WTC11 (cell line): Measurements from ENCODE around the gene CEACAM16. TPM values are rescaled to one million over a fixed set of nuclear protein-coding genes. Genes with fewer than 3 reads are reported as not detected.
A peak's percentile ranks its signal among the peaks of the same experiment; 100 is the strongest.

Experiments used
- ATAC-seq: fragments of 200-7000 bp; cut with Tn5 transposase; 2 replicates; pipeline ENCODE4 v1.10.0; 2021; ENCODE audit warnings: mild to moderate bottlenecking, moderate library complexity
- CTCF ChIA-PET: fragments of 300-600 bp; sonication (Branson Sonifier 250); formaldehyde crosslinking; loops from one replicate; lab custom pipeline; 2021; ENCODE audit warnings: antibody characterized with exemption; lab: Charles Lee
- POLR2A ChIA-PET: fragments of 350-600 bp; sonication (Branson Sonifier 250); formaldehyde crosslinking; loops from one replicate; lab custom pipeline; 2021; ENCODE audit warnings: antibody characterized with exemption; lab: Charles Lee
- DNase-seq: peaks from one replicate; pipeline ENCODE4 v3.0.0; 2021; ENCODE audit warnings: low spot score
- H3K27ac Mint-ChIP-seq: 2 replicates; pipeline ENCODE4 v1.8.0; 2021; ENCODE audit warnings: mixed read lengths
- H3K27me3 Mint-ChIP-seq: 2 replicates; pipeline ENCODE4 v1.8.0; 2021; ENCODE audit warnings: low read depth, mild to moderate bottlenecking, moderate library complexity, mixed read lengths
- H3K36me3 Mint-ChIP-seq: 2 replicates; pipeline ENCODE4 v1.8.0; 2021; ENCODE audit warnings: mixed read lengths
- H3K4me1 Mint-ChIP-seq: 2 replicates; pipeline ENCODE4 v1.8.0; 2022; ENCODE audit warnings: mixed read lengths
- H3K4me3 Mint-ChIP-seq: 2 replicates; pipeline ENCODE4 v1.8.0; 2021; ENCODE audit warnings: mild to moderate bottlenecking, moderate library complexity, mixed read lengths
- H3K9me3 Mint-ChIP-seq: 2 replicates; pipeline ENCODE4 v1.8.0; 2021; ENCODE audit warnings: mixed read lengths
- EMX1 ChIP-seq: fragments of 250-450 bp; sonication (Bioruptor Pico); IDR thresholded peaks from 2 replicates; pipeline ENCODE4 v1.8.0; 2021; ENCODE audit warnings: mild to moderate bottlenecking
- FOXK1 ChIP-seq: sonication (generic); formaldehyde crosslinking; IDR thresholded peaks from 2 replicates; pipeline ENCODE4 v1.8.0; 2022; ENCODE audit warnings: mild to moderate bottlenecking, moderate library complexity, missing genetic modification reagents
- FOXP1 ChIP-seq: sonication (generic); formaldehyde crosslinking; IDR thresholded peaks from 2 replicates; pipeline ENCODE4 v1.8.0; 2022; ENCODE audit warnings: missing genetic modification reagents, mild to moderate bottlenecking, moderate library complexity, borderline replicate concordance
- IRF2 ChIP-seq: sonication (generic); formaldehyde crosslinking; IDR thresholded peaks from 2 replicates; pipeline ENCODE4 v1.8.0; 2022; ENCODE audit warnings: low read depth, missing genetic modification reagents, borderline replicate concordance
- MYBL2 ChIP-seq: sonication (generic); formaldehyde crosslinking; IDR thresholded peaks from 2 replicates; pipeline ENCODE4 v1.8.1; 2023; ENCODE audit warnings: mild to moderate bottlenecking, moderate library complexity, missing genetic modification reagents
- ZBTB21 ChIP-seq: sonication (generic); formaldehyde crosslinking; IDR thresholded peaks from 2 replicates; pipeline ENCODE4 v1.8.1; 2023; ENCODE audit warnings: mild to moderate bottlenecking, missing genetic modification reagents, borderline replicate concordance
- ZNF317 ChIP-seq: sonication (generic); formaldehyde crosslinking; IDR thresholded peaks from 2 replicates; pipeline ENCODE4 v1.8.1; 2023; ENCODE audit warnings: low read depth, mild to moderate bottlenecking, moderate library complexity, missing genetic modification reagents, borderline replicate concordance
- ZNF423 ChIP-seq: fragments of 250-450 bp; sonication (Bioruptor Pico); IDR thresholded peaks from 2 replicates; pipeline ENCODE4 v2.1.2; 2022; ENCODE audit warnings: mild to moderate bottlenecking, moderate library complexity
- total RNA-seq: library from RNA; stranded (reverse); gene quantifications from 3 replicates; pipeline ENCODE4 v1.2.3, GENCODE V29; 2021
- TF ChIP-seq, protein P1 (sequence below): fragments of 250-450 bp; sonication (Bioruptor Pico); IDR thresholded peaks from 2 replicates; pipeline ENCODE4 v1.9.0; 2021; ENCODE audit warnings: mild to moderate bottlenecking
- TF ChIP-seq, protein P2 (sequence below): sonication (generic); formaldehyde crosslinking; IDR thresholded peaks from 2 replicates; pipeline ENCODE4 v1.8.1; 2023; ENCODE audit warnings: mild to moderate bottlenecking, missing genetic modification reagents, moderate library complexity
- TF ChIP-seq, protein P3 (sequence below): fragments of 250-450 bp; sonication (Bioruptor Pico); IDR thresholded peaks from 2 replicates; pipeline ENCODE4 v1.8.0; 2021; ENCODE audit warnings: mild to moderate bottlenecking
- TF ChIP-seq, protein P4 (sequence below): sonication (generic); formaldehyde crosslinking; IDR thresholded peaks from 2 replicates; pipeline ENCODE4 v1.8.1; 2023; ENCODE audit warnings: mild to moderate bottlenecking, moderate library complexity, missing genetic modification reagents
- TF ChIP-seq, protein P5 (sequence below): sonication (generic); formaldehyde crosslinking; IDR thresholded peaks from 2 replicates; pipeline ENCODE4 v1.8.1; 2022; ENCODE audit warnings: mild to moderate bottlenecking, moderate library complexity, missing genetic modification reagents

Gene CEACAM16
- total RNA-seq, 1 experiment from 2014 or later: not detected

DNA sequence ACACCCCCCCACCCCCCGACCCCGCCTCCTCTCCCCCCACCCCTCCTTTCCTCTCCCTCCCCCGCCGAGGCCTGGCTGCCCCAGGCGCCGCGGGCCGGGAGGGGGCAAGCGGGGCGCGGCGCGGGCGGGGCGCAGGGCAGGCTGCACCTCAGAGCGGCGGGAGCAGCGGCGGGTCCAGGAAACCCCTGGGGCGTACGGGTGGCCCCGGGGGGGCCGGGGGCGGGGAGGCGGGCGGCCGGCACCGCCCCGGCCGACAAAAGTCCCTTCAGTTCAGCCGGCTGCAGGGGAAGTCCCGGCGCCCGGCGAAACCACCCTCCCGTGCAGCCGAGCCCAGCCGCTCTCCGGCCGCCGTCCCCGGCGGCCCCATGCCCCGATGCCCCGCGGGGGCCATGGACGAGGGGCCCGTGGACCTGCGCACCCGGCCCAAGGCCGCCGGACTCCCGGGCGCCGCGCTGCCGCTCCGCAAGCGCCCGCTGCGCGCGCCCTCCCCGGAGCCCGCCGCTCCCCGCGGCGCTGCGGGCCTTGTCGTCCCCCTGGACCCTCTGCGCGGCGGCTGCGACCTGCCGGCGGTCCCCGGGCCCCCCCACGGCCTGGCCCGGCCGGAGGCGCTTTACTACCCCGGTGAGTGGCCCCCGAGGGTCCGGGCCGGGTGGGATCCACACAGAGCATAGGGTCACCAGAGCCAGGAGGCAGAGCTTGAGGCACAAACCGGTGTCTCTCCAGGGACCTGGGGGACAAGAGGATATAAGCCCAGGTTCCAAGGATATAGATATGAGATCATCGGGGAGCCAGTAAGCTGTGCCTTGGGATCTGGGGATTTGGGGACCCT lies 49.7 kb downstream of the CEACAM16 start, which contains the start of gene BCL3:
BCL3 (plus strand) TSS at position 283 of the 829 bp plus-strand sequence; CDS start at position 366, 83 bp downstream.
- H3K9me3 Mint-ChIP-seq: no peaks in the 10 kb centered on the region
- POLR2A ChIA-PET: interaction anchor here (1.1 to 1.2 kb wide), 2 partner anchors 9 to 22 kb away, joined by 3 to 5 read pairs; no protein-coding TSS in a partner anchor
- TF ChIP-seq FOXK1 (CRISPR knock-in tag) (0 out of 2 replicates have a peak, but pooled peaks have one; percentile 5), MYBL2 (CRISPR knock-in tag) (no peak), ZNF317 (CRISPR knock-in tag) (no peak), ZNF423 (peak; percentile 42; the same call in 1 of the 2 replicates), IRF2 (no peak)
- TF ChIP-seq, protein P1, sequence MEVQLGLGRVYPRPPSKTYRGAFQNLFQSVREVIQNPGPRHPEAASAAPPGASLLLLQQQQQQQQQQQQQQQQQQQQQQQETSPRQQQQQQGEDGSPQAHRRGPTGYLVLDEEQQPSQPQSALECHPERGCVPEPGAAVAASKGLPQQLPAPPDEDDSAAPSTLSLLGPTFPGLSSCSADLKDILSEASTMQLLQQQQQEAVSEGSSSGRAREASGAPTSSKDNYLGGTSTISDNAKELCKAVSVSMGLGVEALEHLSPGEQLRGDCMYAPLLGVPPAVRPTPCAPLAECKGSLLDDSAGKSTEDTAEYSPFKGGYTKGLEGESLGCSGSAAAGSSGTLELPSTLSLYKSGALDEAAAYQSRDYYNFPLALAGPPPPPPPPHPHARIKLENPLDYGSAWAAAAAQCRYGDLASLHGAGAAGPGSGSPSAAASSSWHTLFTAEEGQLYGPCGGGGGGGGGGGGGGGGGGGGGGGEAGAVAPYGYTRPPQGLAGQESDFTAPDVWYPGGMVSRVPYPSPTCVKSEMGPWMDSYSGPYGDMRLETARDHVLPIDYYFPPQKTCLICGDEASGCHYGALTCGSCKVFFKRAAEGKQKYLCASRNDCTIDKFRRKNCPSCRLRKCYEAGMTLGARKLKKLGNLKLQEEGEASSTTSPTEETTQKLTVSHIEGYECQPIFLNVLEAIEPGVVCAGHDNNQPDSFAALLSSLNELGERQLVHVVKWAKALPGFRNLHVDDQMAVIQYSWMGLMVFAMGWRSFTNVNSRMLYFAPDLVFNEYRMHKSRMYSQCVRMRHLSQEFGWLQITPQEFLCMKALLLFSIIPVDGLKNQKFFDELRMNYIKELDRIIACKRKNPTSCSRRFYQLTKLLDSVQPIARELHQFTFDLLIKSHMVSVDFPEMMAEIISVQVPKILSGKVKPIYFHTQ (CRISPR knock-in tag): no peak
- TF ChIP-seq, protein P2, sequence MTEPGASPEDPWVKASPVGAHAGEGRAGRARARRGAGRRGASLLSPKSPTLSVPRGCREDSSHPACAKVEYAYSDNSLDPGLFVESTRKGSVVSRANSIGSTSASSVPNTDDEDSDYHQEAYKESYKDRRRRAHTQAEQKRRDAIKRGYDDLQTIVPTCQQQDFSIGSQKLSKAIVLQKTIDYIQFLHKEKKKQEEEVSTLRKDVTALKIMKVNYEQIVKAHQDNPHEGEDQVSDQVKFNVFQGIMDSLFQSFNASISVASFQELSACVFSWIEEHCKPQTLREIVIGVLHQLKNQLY: no peak
- TF ChIP-seq, all 79 proteins: peak for 2
- H3K27ac Mint-ChIP-seq: no peak within 1 kb of the TSS
- no peaks in the 10 kb centered on the region for H3K36me3 Mint-ChIP-seq
- ATAC-seq: no peak; the same call in 1 of the 2 replicates
- no peak for DNase-seq
- H3K4me1 Mint-ChIP-seq: peaks cover 13% of the 10 kb centered on the region
- CTCF ChIA-PET: interaction anchor here (0.6 to 1.6 kb wide), 8 partner anchors 9 to 731 kb away, joined by 3 to 8 read pairs (median 6); partner anchors contain the start of gene NECTIN2
- peaks cover 79% of the 10 kb centered on the region for H3K27me3 Mint-ChIP-seq
- H3K4me3 Mint-ChIP-seq: peak within 1 kb of the TSS; percentile 86

DNA sequence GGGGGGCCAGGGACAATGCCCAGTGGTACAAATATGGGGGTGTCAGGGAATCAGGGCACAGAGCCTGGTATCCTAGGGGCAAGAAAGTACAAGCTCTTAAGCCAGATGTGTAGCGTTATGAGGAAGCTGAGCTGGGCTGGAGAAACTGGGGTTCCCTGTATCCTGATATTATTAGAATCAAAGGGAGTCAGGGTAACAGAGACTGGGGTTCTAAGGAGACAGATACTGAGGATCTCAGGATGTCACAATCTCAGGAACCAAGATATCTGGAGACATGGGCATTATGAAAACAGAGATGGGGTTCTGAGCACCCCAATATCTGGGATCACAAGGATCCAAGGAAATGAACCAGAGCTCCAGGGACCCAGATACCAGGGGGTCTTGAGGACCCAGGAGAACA lies 50.3 kb downstream of the CEACAM16 start:
- no peaks in the 10 kb centered on the region for H3K9me3 Mint-ChIP-seq
- H3K27ac Mint-ChIP-seq: no peak overlapping the region

More for the DNA sequence above, 50.3 kb downstream of the CEACAM16 start:
- Mint-ChIP-seq H3K4me3 (peak overlapping the region; percentile 68), H3K4me1 (peaks cover 17% of the 10 kb centered on the region), H3K36me3 (no peaks in the 10 kb centered on the region), H3K27me3 (peaks cover 85% of the 10 kb centered on the region)
- ATAC-seq: no peak
- TF ChIP-seq, protein P3, sequence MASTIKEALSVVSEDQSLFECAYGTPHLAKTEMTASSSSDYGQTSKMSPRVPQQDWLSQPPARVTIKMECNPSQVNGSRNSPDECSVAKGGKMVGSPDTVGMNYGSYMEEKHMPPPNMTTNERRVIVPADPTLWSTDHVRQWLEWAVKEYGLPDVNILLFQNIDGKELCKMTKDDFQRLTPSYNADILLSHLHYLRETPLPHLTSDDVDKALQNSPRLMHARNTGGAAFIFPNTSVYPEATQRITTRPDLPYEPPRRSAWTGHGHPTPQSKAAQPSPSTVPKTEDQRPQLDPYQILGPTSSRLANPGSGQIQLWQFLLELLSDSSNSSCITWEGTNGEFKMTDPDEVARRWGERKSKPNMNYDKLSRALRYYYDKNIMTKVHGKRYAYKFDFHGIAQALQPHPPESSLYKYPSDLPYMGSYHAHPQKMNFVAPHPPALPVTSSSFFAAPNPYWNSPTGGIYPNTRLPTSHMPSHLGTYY: no peak
- TF ChIP-seq FOXP1 (CRISPR knock-in tag): no peak
- no peak for TF ChIP-seq EMX1 (CRISPR knock-in tag)
- no peak for TF ChIP-seq ZBTB21 (CRISPR knock-in tag)
- TF ChIP-seq, protein P4, sequence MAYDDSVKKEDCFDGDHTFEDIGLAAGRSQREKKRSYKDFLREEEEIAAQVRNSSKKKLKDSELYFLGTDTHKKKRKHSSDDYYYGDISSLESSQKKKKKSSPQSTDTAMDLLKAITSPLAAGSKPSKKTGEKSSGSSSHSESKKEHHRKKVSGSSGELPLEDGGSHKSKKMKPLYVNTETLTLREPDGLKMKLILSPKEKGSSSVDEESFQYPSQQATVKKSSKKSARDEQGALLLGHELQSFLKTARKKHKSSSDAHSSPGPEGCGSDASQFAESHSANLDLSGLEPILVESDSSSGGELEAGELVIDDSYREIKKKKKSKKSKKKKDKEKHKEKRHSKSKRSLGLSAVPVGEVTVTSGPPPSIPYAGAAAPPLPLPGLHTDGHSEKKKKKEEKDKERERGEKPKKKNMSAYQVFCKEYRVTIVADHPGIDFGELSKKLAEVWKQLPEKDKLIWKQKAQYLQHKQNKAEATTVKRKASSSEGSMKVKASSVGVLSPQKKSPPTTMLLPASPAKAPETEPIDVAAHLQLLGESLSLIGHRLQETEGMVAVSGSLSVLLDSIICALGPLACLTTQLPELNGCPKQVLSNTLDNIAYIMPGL (CRISPR knock-in tag): no peak
- TF ChIP-seq, protein P5, sequence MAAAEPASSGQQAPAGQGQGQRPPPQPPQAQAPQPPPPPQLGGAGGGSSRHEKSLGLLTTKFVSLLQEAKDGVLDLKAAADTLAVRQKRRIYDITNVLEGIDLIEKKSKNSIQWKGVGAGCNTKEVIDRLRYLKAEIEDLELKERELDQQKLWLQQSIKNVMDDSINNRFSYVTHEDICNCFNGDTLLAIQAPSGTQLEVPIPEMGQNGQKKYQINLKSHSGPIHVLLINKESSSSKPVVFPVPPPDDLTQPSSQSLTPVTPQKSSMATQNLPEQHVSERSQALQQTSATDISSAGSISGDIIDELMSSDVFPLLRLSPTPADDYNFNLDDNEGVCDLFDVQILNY: no peak
- no peak for TF ChIP-seq IRF2
- no peak for DNase-seq
- CTCF ChIA-PET: interaction anchor here (0.6 to 1.6 kb wide), 8 partner anchors 10 to 731 kb away, joined by 3 to 8 read pairs (median 6); no protein-coding TSS in a partner anchor
- POLR2A ChIA-PET: interaction anchor here (1.1 to 1.2 kb wide), 2 partner anchors 8 to 21 kb away, joined by 3 to 5 read pairs; no protein-coding TSS in a partner anchor
